ENCODE results near the gene COX11. TPM values are rescaled to one million over a fixed set of nuclear protein-coding genes. Genes with fewer than 3 reads are reported as not detected.
A peak's percentile ranks its signal among the peaks of the same experiment; 100 is the strongest.

COX11 gene
- 10 to 100 TPM; 38.5 to 64.6 (median 56.7) TPM for total RNA-seq
- polyA plus RNA-seq: 10 to 100 TPM; 18.9 to 35.6 TPM
- long read RNA-seq, donor 1, transcript COX11-201 (4 exons, 2,497 nt): major isoform, 57 of 60 reads
- long read RNA-seq, donor 1, partial matches to known transcripts: 0 of 60 reads
- long read RNA-seq, donor 1, other reads (novel, unspliced or antisense): 1 of 60 reads
- long read RNA-seq, donor 2, transcript COX11-201 (4 exons, 2,497 nt): major isoform, 46 of 49 reads
- long read RNA-seq, donor 2, partial matches to known transcripts: 0 of 49 reads
- long read RNA-seq, donor 2, other reads (novel, unspliced or antisense): 0 of 49 reads
- long read RNA-seq, donor 3, transcript COX11-201 (4 exons, 2,497 nt): major isoform, 81 of 88 reads
- long read RNA-seq, donor 3, partial matches to known transcripts: 2 of 88 reads
- long read RNA-seq, donor 3, other reads (novel, unspliced or antisense): 1 of 88 reads

- WGBS, 2 donors: 0 to 1% methylated on average over 57 of the region's 57 CpGs
Observed at GRCh38 chr17:54968262-54968987, at the start of gene COX11, which contains the start of gene STXBP4. TSS of gene COX11 (minus strand) at chr17:54968654. CDS start at chr17:54968646, 8 bp downstream. TSS of gene STXBP4 (plus strand) at chr17:54968765. CDS start at chr17:54986220, 17,455 bp downstream.

GRCh38 chr17:55005520-55005919 lies 37.1 kb upstream of the COX11 start:
- H3K27ac ChIP-seq: no peak overlapping the region
- peaks cover 0 to 30% (median 0%) of the 10 kb centered on the region in 9 donors for H3K36me3 ChIP-seq
- 96 to 97% methylated on average over 1 of the region's 1 CpG for WGBS, 2 donors
- intact Hi-C loops (cut with DNase I): no loop called here
- H3K27me3 ChIP-seq: no peaks in the 10 kb centered on the region
- no peak overlapping the region for H3K4me3 ChIP-seq
- DNase-seq (no peak), ATAC-seq (no peak)
- H3K4me1 ChIP-seq: no peaks in the 10 kb centered on the region
- TF ChIP-seq CTCF (IDR thresholded peaks at IDR 0.05): peak in 2 of 9 donors; percentile 9 to 42
- no peaks in the 10 kb centered on the region for H3K9me3 ChIP-seq

More at GRCh38 chr17:54968262-54968987, at the start of gene COX11, which contains the start of gene STXBP4:
- peak in 7 of 9 donors; percentile 16 to 64 (median 49) for TF ChIP-seq CTCF (IDR thresholded peaks at IDR 0.05)
- H3K27ac ChIP-seq: peak within 1 kb of the TSS; percentile 51 to 91 (median 86)
- peak; percentile 99 to 100 (median 99) for ATAC-seq
- no peaks in the 10 kb centered on the region for H3K27me3 ChIP-seq
- peaks cover 3 to 32% (median 26%) of the 10 kb centered on the region in 9 donors for H3K4me1 ChIP-seq
- peaks cover 0 to 22% (median 12%) of the 10 kb centered on the region in 9 donors for H3K36me3 ChIP-seq
- peak within 1 kb of the TSS; percentile 75 to 98 (median 84) for H3K4me3 ChIP-seq
- H3K9me3 ChIP-seq: no peaks in the 10 kb centered on the region
- DNase-seq: peak; percentile 94 to 95
- intact Hi-C loops (cut with DNase I): no loop called here

- no peaks in the 10 kb centered on the region for H3K4me1 ChIP-seq
- ATAC-seq: no peak
- intact Hi-C loops (cut with DNase I): no loop called here
- no peaks in the 10 kb centered on the region for H3K27me3 ChIP-seq
- WGBS, 2 donors: 90% methylated on average over 5 of the region's 5 CpGs
- H3K27ac ChIP-seq: no peak overlapping the region
- DNase-seq: no peak
- no peak for TF ChIP-seq CTCF (IDR thresholded peaks at IDR 0.05)
- H3K4me3 ChIP-seq: no peak overlapping the region
- H3K9me3 ChIP-seq: no peaks in the 10 kb centered on the region
- H3K36me3 ChIP-seq: peaks cover 0 to 40% (median 0%) of the 10 kb centered on the region in 9 donors
Observed at GRCh38 chr17:55004484-55004883, 36.0 kb upstream of the COX11 start.

- intact Hi-C loops (cut with DNase I): no loop called here
- no peak for TF ChIP-seq CTCF (IDR thresholded peaks at IDR 0.05)
- Histone ChIP-seq H3K36me3 (peaks cover 0 to 37% (median 0%) of the 10 kb centered on the region in 9 donors), H3K4me3 (no peak overlapping the region), H3K27ac (no peak overlapping the region), H3K4me1 (no peaks in the 10 kb centered on the region), H3K9me3 (no peaks in the 10 kb centered on the region), H3K27me3 (no peaks in the 10 kb centered on the region)
- no peak for DNase-seq
- no peak for ATAC-seq
Observed at GRCh38 chr17:55002458-55002857, 34.0 kb upstream of the COX11 start.

Measured in heart right ventricle (tissue), 16 donors.